ENCODE measurements around the gene THNSL1.

Gene THNSL1

DNA sequence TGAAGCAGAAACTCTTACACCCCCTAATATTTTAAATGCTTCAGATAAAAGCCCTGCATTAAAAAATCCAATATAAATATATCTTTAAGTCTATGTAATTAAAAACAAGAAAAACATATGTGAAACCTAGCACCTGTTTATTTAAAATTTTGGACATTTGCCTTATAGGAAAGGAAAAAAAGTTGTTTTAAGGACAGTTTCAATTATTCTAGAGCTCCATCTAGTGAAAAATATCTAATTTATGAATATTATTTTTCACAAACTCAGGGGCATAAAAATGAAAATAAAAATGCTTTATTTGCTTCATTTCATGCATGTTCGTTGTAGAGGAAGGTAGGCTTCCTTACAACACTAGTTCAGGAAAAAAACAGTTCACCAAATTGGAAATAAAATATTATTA, 26.5 kb upstream of the THNSL1 start:
- Histone ChIP-seq H3K36me3 (replicated peaks) (no peaks in the 10 kb centered on the region), H3K4me3 (ENCODE audit: low read depth, low read length) (no peak overlapping the region), H3K27me3 (replicated peaks) (no peaks in the 10 kb centered on the region), H3K27ac (no peak overlapping the region)
- DNase-seq, result no peak
- in situ Hi-C loops (cut with HindIII; ENCODE audit: low pct_ligation_motif_present, low sequenced_read_pairs), result no loop called here
- TF ChIP-seq, protein P1, sequence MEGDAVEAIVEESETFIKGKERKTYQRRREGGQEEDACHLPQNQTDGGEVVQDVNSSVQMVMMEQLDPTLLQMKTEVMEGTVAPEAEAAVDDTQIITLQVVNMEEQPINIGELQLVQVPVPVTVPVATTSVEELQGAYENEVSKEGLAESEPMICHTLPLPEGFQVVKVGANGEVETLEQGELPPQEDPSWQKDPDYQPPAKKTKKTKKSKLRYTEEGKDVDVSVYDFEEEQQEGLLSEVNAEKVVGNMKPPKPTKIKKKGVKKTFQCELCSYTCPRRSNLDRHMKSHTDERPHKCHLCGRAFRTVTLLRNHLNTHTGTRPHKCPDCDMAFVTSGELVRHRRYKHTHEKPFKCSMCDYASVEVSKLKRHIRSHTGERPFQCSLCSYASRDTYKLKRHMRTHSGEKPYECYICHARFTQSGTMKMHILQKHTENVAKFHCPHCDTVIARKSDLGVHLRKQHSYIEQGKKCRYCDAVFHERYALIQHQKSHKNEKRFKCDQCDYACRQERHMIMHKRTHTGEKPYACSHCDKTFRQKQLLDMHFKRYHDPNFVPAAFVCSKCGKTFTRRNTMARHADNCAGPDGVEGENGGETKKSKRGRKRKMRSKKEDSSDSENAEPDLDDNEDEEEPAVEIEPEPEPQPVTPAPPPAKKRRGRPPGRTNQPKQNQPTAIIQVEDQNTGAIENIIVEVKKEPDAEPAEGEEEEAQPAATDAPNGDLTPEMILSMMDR (IDR thresholded peaks at IDR 0.05; ENCODE audit: low read depth, low read length, missing control alignments), result no peak

DNA sequence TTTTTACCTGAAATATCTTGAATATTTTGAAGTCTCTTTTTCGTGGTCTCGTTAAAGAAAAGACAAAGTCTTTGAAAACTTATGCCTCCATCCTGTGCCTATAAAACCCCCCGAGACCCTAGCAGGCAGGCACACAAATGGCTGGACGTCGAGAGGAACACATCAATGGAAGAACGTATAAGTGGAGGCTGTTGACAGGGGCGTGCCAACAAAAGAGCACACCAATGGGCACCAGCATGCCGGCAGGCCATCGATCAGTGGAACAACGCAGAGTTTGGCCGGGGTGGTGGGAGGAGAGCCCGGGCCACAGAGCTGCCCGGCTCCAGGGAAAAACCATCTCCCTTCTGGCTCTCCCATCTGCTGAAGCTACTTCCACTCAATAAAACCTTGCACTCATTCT, 25.1 kb upstream of the THNSL1 start:
- no peak overlapping the region for H3K4me3 ChIP-seq (ENCODE audit: low read depth, low read length)
- H3K27me3 ChIP-seq (replicated peaks), result no peaks in the 10 kb centered on the region
- H3K27ac ChIP-seq, result no peak overlapping the region
- DNase-seq, result no peak
- H3K36me3 ChIP-seq (replicated peaks), result no peaks in the 10 kb centered on the region
- in situ Hi-C loops (cut with HindIII; ENCODE audit: low pct_ligation_motif_present, low sequenced_read_pairs), result no loop called here
- TF ChIP-seq, protein P1 (IDR thresholded peaks at IDR 0.05; ENCODE audit: low read depth, low read length, missing control alignments), result no peak

DNA sequence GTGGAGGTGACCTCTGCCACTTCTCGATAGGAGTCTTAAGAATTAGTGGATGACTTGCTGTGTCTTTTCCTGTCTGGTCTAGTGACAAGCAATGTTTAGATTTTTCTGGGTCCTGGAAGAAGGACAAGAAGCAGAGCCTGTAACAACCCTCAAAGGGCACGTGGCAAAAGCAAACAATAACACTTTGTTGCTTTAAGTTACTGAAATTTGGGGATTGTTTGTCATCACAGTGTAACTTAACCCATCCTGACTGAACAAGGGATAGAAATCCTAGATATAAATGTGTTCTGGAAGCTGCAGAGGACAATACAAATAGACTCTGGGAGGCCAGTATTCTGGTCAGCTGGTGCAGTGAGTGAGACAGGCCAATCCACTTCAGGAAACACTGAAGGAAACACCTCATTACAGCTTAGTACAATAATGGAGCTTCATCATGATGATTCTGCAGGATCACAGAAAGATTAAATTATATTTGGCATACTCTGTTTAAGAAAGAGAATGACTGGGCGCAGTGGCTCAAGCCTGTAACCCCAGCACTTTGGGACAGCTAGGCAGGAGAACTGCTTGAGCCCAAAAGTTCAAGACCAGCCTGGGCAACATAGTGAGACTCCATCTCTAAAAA, 23.8 kb upstream of the THNSL1 start:
- Histone ChIP-seq H3K36me3 (replicated peaks) (no peaks in the 10 kb centered on the region), H3K27ac (no peak overlapping the region), H3K27me3 (replicated peaks) (no peaks in the 10 kb centered on the region), H3K4me3 (ENCODE audit: low read depth, low read length) (no peak overlapping the region)
- no peak for DNase-seq
- in situ Hi-C loops (cut with HindIII; ENCODE audit: low pct_ligation_motif_present, low sequenced_read_pairs), result no loop called here
- TF ChIP-seq, protein P1 (IDR thresholded peaks at IDR 0.05; ENCODE audit: low read depth, low read length, missing control alignments), result no peak

DNA sequence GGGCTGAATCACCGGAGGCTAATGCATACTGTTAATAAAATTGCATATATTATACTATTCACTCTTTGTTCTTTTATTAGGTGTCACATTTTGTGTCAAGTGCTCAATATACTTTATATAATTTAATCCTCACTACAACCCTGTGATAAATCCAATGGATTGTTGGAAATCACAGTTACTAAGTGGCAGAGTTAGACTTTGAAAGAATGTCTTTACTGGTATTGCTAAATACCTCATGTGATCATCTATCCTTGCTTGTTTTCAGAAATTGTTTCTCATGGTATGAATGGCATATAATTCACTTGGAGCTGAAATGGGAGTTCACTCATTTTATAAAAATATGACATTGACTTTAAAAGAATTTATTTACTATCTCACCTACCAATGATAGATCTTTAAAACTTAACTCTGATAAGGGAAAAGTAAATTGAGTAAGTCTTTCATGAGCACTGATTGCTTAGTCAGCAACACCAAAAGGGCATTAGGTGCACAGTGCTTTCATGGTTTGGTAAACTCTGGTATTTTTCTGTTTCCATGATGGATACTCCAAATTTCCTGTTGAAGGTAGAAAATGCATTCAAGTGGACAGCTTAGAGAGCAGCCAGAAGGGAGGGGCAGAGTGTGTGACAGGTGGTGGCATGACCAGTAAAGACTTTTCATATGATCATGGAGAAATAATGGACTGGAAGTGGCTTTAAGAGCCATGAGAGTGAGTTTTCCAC, 23.0 kb upstream of the THNSL1 start:
- Histone ChIP-seq H3K4me3 (ENCODE audit: low read depth, low read length) (no peak overlapping the region), H3K36me3 (replicated peaks) (no peaks in the 10 kb centered on the region), H3K27me3 (replicated peaks) (no peaks in the 10 kb centered on the region), H3K27ac (no peak overlapping the region)
- TF ChIP-seq, protein P1 (IDR thresholded peaks at IDR 0.05; ENCODE audit: low read depth, low read length, missing control alignments), result no peak
- in situ Hi-C loops (cut with HindIII; ENCODE audit: low pct_ligation_motif_present, low sequenced_read_pairs), result no loop called here
- no peak for DNase-seq

DNA sequence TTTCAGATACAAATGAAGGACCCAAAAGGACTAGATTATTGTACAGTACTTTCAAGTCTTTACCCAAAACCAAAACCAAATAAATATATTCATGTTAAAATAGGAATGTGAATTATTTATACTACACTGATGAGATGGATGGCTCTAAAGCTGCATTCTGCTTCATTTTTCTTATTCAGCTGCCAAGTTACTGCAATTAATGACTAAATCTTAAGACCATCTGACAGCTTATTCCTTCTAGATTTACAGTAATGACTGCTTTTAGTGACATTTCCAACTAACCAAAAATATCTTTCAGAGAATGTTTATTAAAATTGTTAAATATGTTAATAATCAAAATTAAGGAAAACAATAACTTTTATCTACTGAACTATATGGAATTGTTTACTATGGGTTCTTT, 21.3 kb upstream of the THNSL1 start:
- in situ Hi-C loops (cut with HindIII; ENCODE audit: low pct_ligation_motif_present, low sequenced_read_pairs), result no loop called here
- DNase-seq, result no peak
- Histone ChIP-seq H3K36me3 (replicated peaks) (no peaks in the 10 kb centered on the region), H3K27me3 (replicated peaks) (no peaks in the 10 kb centered on the region), H3K4me3 (ENCODE audit: low read depth, low read length) (no peak overlapping the region), H3K27ac (no peak overlapping the region)
- TF ChIP-seq, protein P1 (IDR thresholded peaks at IDR 0.05; ENCODE audit: low read depth, low read length, missing control alignments), result no peak

Measured in brain microvascular endothelial cell (primary cell).